ENCODE measurements around the gene CDH4.

CDH4 gene

DNA sequence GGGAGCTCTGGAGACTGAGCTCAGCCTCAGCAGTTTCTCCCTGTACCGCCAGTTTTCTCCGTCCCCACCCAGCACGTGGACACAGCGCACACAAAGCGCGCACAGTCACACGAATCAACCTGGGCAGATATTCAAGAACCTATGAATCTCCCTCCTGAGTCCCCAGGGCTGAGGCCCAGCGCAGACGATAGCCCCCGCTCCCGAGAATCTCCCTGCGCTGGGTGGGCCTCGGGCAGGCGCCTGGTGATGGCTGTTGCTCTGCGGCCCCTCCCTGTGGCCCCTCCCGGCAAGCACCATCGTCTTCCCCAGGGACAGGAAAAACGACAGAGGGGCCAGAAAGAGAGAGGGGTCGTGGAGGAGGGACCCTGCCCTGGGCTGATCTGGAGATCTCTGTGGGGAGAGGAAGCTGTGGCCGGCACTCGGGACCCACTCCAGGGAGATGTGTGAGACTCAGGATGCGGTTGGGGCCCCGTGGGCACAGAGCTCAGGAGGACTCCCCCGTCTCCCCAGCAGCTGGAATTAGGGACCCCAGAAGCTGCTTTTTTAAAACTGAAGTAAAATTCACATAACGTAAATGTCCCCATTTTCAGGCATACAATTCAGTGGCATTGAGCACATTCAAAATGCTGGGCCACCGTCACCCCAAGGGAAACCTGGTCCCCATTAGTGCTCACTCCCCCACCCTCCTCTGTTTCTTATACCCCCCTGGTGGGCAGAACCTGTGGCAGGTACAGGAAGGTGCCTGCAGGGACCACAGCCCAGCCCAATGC lies 482.9 kb downstream of the CDH4 start:
- DNase-seq (ENCODE audit: low spot score) = no peak

DNA sequence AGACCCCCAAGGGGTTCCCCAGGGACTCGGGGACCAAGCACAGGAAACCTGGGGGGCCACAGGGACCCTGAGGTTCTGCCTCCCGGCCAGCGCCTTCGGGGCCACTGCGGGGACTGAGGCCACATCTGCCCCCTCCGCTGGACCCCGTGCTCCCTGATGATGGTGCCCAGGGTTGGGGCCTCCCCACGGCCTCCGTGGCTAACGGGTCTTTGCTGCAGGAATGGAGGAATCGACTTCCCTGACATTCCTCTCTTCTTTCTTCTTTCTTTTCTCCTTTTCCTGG lies 483.4 kb downstream of the CDH4 start:
- no peak for DNase-seq (ENCODE audit: low spot score)

DNA sequence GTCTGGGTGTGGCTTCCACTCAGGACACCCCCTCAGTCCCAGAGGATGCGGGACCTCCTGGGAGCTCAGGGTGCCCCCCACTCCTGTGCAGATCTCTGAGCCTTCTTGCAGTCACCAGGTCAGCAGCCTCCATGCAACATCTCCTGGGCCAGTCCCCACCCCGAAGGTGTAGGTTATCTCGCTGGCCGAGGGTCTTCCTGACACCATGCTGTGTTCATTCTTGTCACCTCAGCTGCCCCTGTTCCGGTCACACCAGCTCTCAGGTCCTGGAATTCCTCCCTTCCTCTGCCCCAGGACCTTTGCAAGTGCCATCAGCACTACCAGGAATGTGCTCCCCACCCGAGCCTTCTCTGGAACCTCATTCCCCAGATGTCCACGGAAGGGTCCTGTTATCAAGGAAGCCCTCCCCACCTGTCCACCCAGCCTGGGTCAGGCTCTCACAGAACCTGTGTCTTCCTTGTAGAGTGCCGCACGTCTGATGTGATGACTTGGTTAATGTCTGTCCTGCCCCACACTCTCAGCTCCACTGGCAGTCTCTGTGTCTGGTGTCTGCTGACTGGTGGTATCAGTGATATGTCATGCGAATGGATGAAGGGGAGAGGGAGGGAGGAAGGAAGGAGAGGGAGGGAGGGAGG lies 484.1 kb downstream of the CDH4 start:
- no peak for DNase-seq (ENCODE audit: low spot score)

DNA sequence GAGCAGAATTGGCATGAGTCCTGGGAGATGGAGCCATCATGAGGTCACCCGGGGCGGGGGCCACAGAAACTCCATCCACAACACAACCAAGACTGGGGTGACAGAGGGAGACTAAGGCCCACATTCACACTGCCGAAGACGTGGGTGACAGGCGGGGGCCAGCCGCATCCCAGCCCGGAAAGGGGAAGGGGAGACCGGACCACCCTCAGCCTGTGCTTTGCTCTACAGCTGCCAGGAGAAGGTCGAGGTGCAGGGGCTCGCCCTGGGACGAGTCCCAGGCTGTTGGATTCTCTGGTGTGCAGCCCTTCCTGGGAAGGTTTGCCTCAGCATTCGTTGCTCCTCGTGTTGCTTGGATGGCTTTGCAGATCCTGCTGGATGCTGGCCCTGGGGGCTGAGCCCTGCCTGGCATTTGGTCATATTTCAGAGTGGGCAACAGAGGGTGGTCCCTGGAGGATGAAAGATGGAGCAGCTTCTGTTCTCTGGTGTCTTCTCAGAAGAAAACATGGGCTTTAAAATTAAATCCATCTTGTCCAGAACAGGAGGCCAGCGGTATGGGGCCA lies 484.8 kb downstream of the CDH4 start:
- no peak for DNase-seq (ENCODE audit: low spot score)

DNA sequence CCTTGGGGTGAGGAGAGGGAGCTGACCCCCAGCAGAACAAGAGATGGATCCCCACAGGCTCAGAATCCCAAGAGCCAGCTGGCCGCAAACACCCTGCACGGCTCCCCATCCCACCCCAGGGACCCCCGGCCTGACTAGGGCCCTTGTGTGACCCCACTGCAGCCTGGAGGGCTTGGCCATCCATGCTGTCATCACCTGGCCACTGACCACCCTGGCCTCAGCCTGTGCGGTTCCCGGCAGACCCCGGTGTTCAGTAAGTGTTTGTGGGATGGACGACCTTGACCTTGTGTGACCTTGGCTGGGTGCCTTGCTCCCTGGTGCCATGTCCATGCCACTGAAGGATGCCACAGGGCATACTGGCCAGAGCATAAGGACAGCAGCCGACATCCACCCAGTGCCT lies 485.3 kb downstream of the CDH4 start:
- no peak for DNase-seq (ENCODE audit: low spot score)

DNA sequence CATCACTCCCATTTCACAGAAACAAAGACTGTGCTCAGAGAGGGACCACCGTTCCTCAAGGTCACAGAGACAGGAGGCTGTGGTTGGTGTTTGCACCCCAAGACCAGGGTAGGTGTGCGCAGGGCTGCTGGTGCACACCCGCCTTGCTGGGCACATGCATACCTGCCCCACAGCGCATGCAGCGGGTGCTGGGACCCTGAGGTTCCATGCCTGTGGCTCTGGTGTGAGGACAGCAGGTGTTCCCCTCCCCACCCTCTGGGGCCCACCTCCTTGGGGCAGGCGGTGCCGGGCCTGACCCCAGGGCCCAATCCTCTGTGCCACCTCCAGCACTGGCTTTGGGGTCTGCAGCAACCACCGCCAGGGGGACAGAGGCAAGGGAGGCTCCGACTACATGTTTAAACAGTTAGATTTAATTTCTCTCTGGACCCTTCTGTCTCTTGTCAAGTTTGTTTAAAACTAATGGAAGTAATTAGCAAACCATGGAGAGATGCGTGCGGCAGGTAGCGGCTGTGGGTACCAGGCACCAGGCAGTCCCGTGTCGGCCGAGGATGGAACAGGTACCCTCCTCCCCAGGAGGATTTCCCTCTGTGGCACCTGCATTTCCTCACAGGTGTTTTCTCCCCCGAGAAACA lies 485.9 kb downstream of the CDH4 start:
- no peak for DNase-seq (ENCODE audit: low spot score)

DNA sequence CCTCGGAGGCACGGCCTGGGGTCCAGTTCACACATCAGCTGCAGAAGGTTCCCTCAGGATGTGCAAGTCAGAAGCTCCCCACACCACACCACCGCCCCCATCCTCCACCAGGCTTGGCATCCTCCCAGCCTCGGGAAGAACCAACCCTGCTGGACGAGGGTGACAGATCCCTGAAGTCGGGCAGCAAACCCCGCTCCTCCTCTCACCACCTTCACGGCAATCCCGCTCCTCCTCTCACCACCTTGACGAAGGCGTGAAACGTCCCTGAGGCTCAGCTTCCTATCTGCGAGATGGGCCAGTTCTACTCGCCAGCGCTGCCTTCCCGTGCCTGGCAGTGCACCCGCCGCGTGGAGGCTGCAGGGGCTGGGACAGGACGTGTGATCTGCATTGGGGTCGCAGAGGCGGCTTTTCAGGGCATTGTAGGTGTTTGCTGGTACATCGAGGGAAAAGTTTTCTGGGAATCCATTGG lies 486.6 kb downstream of the CDH4 start:
- DNase-seq (ENCODE audit: low spot score) = no peak

DNA sequence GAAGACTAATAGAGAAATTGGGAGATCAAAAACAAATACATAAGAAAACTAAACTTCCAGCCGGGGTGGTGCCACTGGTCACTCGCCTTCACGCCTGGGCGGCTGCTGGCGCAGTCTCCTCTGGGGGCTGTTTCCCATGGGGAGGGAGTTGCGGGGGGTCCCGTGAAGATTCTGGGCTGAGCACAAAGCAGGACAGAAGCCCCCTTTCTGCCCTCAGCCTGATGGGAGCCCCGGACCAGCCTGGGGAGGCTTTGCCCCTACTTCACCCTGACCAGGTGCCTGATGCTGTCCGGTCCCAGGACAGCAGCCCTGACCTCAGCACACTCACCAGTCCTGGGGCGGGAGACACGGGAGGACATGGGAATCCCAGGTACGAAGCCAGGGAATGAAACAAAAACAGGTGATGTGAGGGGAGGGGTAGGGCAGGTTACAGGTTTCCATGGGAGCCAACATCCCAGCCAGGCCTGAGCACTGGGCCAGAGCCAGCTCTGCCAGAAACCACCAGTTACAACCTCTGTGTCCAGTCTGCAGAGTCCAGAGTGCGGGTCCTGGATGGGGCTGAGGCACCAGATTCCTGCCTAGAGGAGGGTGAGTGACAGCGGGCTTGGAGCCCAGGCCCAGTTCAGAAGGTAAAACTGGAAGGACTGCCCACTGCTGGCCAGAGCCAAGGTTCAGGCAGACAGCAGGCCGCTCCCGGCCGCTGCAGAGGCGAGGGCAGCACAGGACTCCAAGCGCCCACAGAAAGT lies 487.2 kb downstream of the CDH4 start:
- no peak for DNase-seq (ENCODE audit: low spot score)

DNA sequence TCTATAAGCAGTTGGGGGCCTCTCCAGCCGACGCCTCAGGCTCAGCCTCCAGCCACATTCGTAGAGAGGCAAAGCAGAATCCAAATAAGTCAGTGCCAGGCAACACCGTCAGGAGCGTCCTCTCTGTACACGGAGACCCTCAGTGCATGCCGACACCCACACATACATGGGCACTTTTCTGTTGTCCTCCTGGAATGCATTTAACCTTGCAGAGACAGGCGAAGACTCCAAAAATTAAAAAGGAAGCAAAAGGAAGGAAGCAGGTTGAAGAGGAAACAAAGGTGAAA lies 487.7 kb downstream of the CDH4 start:
- DNase-seq (ENCODE audit: low spot score) = no peak

DNA sequence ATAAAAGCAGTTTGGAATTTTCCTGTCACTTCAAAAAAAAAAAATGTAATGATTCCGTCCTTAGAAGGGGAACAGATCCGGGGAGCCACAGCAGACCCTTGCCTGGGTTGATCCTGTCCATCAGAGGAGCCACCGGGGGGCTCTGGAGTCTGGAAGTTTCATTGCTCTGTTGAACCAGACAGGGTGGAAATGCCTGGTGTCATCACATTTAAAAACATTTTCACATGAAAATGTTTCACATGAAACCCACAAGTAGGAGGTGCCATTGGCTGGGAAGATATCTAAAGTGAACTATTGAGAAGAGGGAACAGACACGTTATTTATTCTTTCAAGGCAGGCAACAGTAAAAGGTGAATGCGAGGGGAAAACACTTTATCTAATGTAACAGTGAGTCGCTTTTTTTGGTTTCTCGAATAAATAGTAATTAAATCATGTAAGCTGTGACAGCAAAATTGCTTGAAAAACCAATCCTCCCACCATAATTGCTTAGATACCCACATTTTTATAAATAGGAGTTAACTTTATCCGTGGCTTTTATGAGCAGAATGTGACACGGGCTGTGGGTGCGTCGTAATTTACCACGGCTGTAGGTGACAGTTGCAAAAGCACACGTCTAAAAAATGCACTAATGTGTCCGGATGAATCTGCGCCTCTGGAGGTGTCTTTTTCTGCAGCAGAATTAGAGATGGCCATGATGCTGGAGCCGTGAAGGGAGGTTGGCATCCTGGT lies 490.2 kb downstream of the CDH4 start:
- no peak for DNase-seq (ENCODE audit: low spot score)

DNA sequence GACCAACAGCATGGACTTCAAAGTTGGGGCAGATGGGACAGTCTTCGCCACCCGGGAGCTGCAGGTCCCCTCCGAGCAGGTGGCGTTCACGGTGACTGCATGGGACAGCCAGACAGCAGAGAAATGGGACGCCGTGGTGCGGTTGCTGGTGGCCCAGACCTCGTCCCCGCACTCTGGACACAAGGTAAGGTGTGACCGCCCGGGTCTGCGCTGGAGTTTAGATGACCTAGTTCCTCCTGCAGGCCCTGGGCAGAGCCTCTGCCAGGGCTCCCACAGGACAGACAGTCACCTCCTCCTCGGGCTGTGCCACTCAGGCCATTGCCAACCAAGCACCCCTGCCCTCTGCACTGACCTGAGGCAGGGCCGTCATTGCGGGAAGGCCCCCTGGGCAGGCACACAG lies 491.5 kb downstream of the CDH4 start:
- DNase-seq (ENCODE audit: low spot score) = no peak

DNA sequence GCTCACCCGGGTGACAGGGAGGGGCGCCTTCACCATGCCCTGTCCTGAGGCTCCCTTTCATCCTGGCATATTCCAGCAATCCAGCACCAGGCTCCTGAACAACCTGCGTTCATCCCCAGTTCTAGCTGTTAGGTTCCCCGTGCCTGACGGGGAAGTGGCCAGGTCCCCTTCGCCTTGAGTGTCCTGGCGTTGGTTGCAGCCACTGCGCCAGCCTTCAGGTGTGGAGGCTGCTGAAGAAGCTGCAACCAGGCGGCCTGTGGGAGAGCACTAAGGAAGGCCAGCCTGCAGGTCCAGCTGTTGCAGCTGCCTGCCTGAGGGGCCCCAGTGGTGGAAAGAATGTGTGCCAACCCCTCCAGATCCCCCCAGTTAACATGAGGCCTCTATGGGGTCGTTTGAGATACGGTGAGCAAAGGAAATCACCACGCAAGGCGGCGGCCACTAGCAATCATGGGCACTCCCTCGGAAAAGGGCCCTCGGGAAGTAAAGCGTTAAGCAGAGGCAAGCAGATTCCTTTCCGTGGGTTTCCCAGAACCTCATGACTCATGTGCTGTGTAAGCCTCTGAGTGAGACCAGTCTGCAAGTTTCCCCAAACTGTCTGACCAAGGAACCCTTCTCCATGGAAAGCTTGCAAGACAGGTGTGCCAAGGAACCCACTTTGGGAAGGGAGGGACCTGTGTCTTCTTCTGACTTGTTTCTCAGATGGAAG lies 492.8 kb downstream of the CDH4 start:
- no peak for DNase-seq (ENCODE audit: low spot score)

DNA sequence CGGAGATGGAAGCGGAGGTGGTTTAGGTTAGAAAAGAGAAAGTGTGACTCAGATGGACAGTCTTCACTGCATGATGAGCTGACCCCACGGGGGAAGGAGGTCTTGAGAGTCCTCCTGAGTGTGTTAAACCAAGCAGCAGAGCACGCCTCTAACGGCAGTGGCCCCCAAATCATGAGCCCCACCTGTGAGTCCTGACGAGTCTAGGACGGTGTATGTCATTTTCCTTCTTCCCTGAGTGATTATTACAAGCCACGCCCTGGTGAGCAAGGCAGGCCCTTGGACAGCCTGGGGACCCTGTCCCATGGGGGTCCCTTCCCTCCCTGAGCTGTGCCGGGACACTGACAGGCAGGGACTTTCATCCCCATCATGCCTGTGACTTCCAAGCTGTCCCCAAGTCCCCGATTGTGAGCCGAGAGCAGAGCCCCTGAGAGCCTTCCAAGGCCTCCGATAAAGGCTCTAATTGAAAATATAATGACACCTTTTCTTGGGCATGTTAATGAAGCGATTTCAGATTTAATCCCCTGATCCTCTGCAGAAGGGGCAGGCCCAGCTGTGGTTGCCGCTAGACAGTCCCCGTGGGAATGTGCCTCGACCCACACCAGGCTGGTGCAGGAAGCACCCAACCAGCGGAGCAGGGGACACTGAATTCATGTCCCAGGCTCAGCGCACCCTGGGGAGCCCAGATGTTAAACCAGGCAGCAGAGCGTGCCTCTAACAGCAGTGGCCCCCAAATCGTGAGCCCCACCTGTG lies 493.5 kb downstream of the CDH4 start:
- DNase-seq (ENCODE audit: low spot score) = no peak

DNA sequence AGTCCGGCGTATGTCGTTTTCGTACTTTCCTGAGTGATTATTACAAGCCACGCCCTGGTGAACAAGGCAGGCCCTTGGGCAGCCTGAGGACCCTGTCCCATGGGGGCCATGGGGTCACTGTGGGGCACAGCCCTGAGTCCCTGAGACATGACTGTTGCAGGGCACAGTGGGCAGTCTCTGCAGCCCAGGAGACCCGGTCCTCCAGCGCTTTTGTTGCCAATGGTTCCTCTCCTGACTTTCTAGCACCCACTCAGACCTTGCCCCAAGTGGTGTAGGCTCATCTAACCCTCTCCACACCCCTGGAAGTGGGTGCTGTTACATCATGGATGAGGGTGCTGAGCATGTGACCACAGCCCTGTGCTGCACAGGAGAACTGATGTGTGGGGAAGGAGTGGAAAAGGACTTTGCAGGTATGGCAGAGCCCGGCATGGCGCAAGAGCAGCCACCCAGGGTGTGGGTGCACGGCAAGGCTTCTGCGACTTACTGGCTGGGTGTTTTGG lies 494.1 kb downstream of the CDH4 start:
- DNase-seq (ENCODE audit: low spot score) = no peak

DNA sequence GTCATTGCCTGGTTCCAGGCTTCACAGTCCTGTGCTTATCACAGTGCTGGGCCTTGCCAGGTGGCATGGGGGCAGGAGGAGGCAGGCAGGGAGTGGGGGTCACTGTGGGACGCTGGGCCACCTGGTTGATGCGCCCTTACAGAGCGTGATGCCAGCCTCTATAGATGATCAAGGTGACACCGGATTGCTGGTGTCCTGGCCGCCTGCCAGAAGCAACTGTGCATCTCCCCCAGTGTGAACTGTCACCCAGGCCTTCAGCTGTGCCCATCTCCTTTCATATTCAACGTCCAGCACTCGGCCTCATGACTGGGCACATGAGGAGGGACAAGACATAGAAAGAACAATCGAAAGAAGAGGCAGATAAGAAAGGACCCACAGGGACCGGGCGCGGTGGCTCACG lies 494.7 kb downstream of the CDH4 start:
- no peak for DNase-seq (ENCODE audit: low spot score)

DNA sequence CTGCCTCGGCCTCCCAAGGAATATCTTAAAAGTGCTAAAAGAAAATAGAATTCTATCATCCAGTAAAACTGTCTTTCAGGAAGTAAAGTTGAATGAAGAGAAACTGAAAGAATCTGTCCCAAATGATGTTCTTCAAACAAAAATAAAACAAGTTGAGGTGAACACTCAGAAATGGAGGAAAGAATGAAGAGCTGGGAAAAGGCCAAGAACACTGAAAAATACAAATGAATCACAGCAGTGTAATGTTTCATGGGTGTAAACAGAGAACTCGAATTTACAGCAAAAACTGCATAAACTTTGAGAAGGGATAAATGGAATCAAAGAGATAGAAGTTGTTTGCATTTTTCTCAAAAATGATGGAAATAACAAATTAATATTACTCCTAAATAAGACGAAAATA lies 496.3 kb downstream of the CDH4 start:
- no peak for DNase-seq (ENCODE audit: low spot score)

DNA sequence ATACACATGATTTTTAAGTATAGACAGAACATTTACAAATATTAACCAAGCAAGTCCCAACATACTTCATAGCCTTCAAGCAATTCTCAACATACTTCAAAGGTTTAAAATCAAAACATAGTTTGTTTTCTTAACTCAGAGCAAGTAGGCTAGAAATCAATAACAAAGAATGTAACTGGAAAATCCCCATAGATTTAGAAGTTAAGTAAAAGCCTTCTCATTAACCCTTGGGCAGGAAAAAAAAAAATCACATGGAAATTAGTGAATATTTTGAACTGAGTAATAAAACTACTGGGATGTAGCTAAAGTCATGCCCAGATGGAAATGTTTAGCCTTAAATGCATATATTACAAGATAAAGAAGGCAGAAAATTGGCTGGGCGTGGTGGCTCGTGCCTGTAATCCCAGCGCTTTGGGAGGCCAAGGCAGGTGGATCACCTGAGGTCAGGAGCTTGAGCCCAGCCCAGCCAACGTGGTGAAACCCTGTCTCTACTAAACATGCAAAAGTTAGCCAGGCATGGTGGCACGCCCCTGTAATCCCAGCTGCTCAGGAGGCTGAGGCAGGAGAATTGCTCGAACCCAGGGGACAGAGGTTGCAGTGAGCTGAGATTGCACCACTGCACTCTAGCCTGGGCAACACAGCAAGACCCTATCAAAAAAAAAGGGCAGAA lies 497.5 kb downstream of the CDH4 start:
- no peak for DNase-seq (ENCODE audit: low spot score)

DNA sequence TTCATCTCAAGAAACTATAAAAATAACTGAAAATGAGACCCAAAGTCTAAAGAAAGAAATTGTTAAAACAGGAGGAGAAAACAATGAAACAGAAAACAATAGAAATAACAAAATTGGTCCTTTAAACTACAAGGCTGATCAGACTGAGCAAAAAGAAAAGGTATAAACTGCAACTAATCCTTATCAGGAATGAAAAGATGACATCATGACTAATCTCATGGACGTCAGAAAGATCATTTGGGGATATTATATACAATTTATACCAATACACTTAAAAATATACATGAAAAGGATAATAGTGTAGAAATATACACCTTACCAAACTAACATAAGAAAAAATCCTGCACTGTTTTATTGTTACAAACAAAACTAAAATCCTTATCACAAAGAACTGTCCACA lies 498.0 kb downstream of the CDH4 start:
- DNase-seq (ENCODE audit: low spot score) = no peak

DNA sequence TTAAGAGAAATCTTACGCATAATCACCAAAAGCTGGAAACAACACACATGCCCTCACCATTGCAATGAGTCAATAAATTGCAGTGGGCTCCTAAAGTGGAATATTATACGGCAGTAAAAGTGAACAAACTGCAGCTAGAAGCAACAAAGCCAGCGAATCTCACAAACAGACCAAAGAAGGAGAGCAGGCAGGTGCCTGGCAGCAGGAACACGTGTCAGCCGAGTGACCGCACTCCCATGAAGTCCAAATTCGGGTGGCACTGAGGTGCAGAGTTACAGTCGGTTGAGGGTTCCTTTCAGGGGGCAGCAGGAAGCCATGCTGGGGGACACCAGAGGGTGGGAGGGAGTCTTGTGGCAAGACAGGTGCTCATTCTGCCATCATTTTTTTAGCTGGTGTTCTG lies 500.5 kb downstream of the CDH4 start:
- no peak for DNase-seq (ENCODE audit: low spot score)

DNA sequence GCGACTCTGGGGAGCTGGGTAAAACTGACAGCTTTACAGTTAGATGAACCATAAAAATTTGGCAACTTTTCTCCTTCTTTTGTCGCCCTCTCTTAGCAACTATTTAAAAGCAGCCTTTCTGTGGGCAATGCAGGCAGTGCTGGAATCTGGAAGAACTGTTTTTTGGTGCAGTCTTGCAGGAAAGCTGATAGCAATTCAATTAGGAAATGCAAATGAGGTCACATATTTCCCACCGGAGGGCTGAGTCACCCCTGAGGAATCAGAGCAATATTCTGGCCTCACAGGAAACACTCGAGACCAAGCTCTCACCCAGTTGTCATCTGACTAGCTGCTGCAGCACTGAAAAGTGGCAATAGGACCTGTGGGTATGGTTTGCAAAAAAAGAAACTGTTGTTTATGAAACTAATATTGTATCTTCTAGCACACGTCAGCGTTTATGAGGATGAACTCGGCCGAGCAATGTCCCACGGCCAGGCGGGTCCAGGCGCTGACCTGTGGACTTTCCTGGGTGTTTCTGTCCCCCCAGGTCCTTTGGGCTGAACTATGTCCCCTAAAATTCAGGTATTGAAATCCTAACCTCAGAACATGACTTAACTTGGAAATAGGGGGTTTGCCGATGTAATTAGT lies 501.4 kb downstream of the CDH4 start:
- DNase-seq (ENCODE audit: low spot score) = no peak
